Measurements from ENCODE around the gene TBC1D2.

Gene TBC1D2

DNA sequence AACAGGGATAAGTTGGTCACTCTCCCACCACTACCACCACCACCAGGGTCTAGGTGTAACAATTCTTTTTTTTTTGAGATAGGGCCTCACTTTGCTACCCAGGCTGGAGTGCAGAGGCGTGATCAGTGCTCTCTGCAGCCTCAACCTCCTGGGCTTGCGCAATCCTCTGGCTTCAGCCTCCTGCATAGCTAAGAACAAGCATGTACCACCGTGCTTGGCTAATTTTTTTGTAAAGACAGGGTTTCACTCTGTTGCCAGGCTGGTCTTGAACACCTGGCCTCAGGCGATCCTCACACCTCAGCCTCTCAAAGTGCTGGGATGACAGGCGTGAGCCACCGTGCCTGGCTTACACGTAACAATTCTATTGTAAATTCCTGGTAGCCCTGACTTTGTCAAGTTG lies 90.5 kb downstream of the TBC1D2 start:
- DNase-seq (ENCODE audit: low read depth): no peak

DNA sequence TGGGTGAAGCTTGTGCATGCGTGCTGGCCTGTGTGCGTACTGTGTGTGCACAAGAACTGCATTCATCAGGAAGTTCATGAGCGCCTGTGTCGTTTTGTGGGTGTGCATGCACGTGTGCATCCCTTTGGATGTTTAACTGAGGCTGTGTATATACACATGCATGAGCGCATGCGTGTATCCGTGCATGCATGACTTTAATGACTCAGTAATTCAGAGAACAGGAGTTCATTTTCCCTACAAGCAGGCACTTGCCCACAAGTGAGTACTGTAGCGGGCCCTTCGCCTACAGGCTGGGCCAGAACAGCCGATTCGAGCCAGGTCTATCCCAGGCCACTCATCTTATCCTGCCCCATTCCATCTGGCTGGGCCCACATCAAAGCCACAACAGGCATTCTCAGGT lies 92.8 kb downstream of the TBC1D2 start:
- DNase-seq (ENCODE audit: low read depth): no peak

DNA sequence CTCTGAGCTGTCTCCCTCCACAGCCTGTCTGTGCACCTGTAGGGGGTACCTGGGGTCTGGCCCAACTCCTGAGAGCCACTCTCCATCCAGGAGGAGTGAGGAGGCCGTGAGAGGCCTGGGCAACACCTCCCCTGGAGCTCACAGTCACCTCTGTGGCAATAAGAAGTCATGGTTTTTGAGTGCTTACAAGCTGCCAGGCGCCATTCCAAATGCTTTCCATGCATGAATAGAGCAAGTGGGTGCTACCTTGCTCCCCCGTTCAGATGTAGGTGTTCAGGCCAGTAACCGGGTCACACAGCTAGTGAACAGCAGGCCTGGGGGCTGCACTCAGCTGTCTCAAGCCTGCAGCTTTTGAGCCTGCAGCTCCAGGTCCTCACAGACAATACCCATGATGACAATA lies 93.6 kb downstream of the TBC1D2 start:
- no peak for DNase-seq (ENCODE audit: low read depth)

DNA sequence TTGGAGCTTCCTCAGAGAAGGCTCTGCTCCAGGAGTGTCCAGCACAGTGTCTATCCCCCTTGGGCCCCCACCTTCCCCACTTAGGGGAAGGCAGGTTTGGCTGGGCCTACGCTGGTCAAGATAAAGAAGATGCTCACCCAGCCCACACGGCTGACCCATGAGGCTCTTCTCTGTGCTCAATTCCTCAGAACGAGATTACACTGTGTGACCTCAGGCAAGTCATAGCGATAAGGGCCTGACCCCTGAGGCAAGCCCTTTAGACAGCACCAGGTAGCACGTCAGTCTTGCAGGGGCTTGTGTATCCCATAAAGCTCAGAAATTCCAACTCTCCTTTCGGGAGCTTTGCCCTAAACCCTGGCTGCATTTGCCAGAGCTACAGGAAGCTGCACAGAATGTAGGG lies 95.7 kb downstream of the TBC1D2 start:
- no peak for DNase-seq (ENCODE audit: low read depth)

DNA sequence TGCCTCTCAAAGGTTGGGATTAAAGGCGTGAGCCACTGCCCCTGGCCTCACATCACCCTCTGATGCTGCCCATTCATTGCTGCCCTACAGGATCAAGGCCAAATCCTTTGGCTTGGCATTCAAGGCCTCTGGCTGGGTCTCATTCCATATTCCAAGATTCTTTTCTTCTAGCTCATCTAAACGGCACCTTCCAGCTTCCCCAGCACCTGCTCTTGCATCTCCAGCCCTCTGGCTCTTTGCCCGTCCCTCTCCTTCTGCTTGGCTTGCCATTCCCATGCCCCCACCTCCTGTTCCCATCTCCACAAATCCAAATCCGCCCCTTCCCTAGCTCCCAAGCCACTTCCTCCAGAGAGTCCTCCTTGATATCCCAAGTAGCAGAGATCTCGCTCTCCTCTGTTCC lies 96.1 kb downstream of the TBC1D2 start:
- no peak for DNase-seq (ENCODE audit: low read depth)

DNA sequence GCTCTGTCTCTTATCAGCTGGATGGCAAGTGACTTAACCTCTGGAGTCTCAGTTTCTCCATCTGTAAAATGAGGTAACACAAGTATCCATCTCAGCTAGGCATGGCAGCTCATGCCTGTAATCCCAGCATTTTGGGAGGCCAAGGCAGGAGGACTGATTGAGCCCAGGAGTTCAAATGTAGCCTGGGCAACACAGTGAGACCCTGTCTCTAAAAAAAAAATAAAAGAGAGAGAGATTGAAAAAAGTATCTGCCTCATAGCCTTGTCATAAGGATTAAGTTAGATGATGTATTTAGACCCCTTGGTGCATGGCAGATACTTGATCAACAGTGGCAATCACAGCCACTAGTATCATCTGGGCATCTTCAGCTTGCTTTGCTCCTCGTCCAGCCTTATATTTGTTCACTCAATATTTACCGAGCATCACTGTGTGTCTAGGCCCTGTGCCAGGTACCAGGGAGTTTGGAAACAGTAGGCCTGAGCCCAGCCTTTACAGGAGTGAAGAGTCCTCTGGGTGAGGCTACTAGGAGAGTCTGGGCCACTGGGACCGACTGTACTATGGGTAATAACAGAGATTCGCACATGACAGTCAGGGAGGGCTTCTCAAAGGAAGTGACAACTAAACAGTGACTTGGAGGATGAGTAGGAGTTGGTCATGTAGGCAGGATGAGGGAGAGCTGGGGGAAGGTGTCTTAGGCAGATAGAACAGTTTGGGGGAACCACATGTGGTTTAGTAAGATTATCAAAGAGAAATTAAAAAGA lies 97.2 kb downstream of the TBC1D2 start:
- no peak for DNase-seq (ENCODE audit: low read depth)

DNA sequence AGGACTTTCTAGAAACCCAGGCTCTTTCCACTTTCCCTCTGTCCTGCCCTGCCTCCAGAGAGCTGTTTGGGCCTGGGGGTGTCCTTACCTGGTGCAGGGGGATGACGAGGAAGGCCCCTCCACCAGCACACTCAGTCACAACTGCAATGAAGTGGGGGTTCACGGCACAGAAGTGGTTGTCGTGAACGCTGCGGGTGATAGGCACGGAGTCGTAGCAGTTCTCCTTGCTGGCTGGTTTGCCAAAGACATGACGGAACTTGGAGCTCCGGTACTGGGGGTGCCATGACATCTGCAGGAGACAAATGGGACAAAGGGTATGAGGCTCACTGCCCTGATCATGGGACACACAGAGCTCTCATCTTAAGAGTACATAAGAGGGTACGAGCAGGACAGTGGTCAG lies 98.1 kb downstream of the TBC1D2 start:
- no peak for DNase-seq (ENCODE audit: low read depth)

DNA sequence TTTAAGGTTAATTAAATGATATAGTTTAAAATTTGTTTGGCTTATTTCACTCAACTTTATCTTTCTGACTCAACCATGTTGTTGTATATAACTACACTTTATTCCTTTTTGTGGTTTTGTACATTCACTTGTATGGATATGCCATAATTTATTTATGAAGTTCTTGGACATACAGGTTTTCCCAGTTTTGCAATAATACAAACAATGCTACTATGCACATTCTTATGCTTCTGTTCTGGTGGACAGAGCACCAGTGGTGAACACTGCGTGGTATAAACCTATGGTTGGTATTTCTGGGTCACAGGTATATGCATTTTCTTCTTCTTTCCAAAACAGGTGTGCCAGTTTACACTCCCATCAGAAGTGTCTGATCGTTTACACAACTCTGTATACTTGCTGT lies 100.8 kb downstream of the TBC1D2 start:
- no peak for DNase-seq (ENCODE audit: low read depth)

DNA sequence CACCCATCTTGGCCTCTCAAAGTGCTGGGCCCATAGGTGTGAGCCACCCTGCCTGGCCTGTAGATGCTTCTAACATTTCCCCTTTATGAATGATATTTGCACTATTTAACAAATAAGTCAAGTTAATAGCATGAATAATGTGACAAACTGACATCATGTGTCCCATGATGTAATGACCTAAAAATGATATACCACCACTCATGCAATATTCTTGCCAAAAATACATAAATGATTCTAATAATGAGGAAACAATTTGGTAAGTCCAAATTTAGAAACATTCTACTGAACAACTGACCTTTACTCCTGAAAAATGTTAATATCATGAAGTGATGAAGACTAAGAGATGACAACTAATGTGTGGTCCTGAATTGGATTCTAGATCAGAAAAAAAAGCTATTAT lies 102.9 kb downstream of the TBC1D2 start:
- DNase-seq (ENCODE audit: low read depth): no peak

DNA sequence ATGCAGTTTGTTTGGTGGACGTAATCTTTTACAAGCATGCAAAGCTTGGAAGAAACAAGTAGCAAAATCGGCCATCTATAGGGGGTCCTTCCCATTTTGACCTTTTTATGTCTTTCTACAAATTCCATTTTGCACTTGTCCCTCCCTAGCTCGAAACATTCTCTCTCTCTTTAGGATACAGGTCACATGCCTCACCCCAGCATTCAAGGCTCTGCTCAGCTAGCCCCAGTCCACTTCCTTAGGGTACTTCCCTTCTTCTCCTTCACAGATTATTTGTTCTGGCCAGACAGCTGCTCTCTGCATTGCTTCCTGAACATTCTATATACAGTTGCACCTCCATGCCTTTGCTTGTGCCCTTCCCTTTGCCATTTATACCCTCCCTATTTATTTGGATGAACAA lies 104.7 kb downstream of the TBC1D2 start:
- DNase-seq (ENCODE audit: low read depth): no peak

DNA sequence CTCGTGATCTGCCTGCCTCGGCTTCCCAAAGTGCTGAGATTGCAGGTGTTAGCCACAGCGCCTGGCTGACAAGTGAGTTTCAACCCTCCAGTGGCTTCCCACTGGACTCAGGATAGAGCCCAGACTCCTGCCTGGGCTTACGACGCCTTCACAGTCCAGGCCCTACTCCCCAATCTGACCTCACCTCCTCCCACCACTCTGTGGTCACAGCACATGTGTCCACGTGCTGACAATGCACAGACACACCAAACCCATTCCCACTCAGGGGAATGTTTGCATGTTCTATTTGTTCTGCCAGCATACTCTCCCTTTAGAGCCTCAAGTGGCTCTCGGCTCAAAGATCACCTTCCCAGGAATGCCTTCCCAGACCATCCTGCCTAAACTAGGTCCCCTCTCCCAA lies 105.3 kb downstream of the TBC1D2 start:
- DNase-seq (ENCODE audit: low read depth): no peak

DNA sequence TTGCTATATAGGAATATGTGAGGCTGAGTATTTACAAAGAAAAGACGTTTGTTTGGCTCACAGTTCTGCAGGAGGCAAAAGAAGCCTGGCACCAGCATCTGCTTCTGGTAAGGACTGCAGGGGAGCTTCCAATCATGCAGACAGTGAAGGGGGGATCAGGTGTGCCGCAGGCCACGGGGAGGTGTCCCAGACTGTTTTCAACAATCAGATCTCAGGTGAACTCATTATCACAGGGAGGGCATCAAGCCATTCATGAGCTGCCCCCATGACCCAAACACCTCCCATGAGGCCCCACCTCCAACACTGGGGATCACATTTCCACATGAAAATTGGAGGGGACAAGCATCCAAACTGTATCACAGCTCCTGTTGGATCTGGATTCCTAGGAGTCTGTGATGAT lies 106.0 kb downstream of the TBC1D2 start:
- no peak for DNase-seq (ENCODE audit: low read depth)
